Urothelium cell line (cell line): ENCODE data around the gene PPP1R1B.
A peak's percentile ranks its signal among the peaks of the same experiment; 100 is the strongest.

Experiments used
- DNase-seq: peaks from one replicate; pipeline ENCODE4 v3.0.0; 2011; ENCODE audit warnings: low spot score, mixed read lengths
- FAIRE-seq: peaks from 2 replicates; lab custom pipeline; 2011; peaks lifted over from hg19 to GRCh38; lab: Jason Lieb, UNC

The PPP1R1B gene

GRCh38 chr17:39600288-39600996 lies 26.3 kb upstream of the PPP1R1B start:
- no peak for DNase-seq
- no peak for FAIRE-seq

GRCh38 chr17:39600997-39601597 lies 25.7 kb upstream of the PPP1R1B start:
- FAIRE-seq (no peak), DNase-seq (no peak)

- no peak for DNase-seq
- no peak for FAIRE-seq
These were observed 24.8 kb upstream of the PPP1R1B start for GRCh38 chr17:39601758-39602532.

GRCh38 chr17:39602533-39603303 lies 24.0 kb upstream of the PPP1R1B start:
- FAIRE-seq, result no peak
- DNase-seq, result no peak

- FAIRE-seq, result peak; percentile 5
- no peak for DNase-seq
These were observed 23.3 kb upstream of the PPP1R1B start for GRCh38 chr17:39603304-39604016.

GRCh38 chr17:39604911-39605491 lies 21.8 kb upstream of the PPP1R1B start:
- FAIRE-seq (no peak), DNase-seq (no peak)

GRCh38 chr17:39605492-39606433 lies 21.0 kb upstream of the PPP1R1B start:
- no peak for FAIRE-seq
- no peak for DNase-seq

- DNase-seq (no peak), FAIRE-seq (no peak)
These were observed 20.2 kb upstream of the PPP1R1B start for GRCh38 chr17:39606434-39607056.

GRCh38 chr17:39607057-39607850 lies 19.5 kb upstream of the PPP1R1B start:
- no peak for FAIRE-seq

GRCh38 chr17:39607851-39608130 lies 19.0 kb upstream of the PPP1R1B start, which contains the start of gene NEUROD2:
NEUROD2 (minus strand) TSS chr17:39607920; CDS start chr17:39606599, 1,321 bp downstream.
- no peak for FAIRE-seq
- DNase-seq, result no peak

More at GRCh38 chr17:39607057-39607850, 19.5 kb upstream of the PPP1R1B start:
- DNase-seq, result no peak

- FAIRE-seq, result no peak
- no peak for DNase-seq
These were observed 18.4 kb upstream of the PPP1R1B start for GRCh38 chr17:39608142-39608981.

GRCh38 chr17:39609416-39610025 lies 17.2 kb upstream of the PPP1R1B start:
- no peak for DNase-seq

GRCh38 chr17:39611401-39612112 lies 15.2 kb upstream of the PPP1R1B start:
- DNase-seq (no peak), FAIRE-seq (no peak)

More at GRCh38 chr17:39609416-39610025, 17.2 kb upstream of the PPP1R1B start:
- no peak for FAIRE-seq

GRCh38 chr17:39612291-39612894 lies 14.4 kb upstream of the PPP1R1B start:
- peak; percentile 88 for FAIRE-seq
- DNase-seq, result no peak

- DNase-seq (no peak), FAIRE-seq (no peak)
These were observed 13.8 kb upstream of the PPP1R1B start for GRCh38 chr17:39612935-39613464.
